ENCODE data around the gene ANAPC7.

Gene ANAPC7

DNA sequence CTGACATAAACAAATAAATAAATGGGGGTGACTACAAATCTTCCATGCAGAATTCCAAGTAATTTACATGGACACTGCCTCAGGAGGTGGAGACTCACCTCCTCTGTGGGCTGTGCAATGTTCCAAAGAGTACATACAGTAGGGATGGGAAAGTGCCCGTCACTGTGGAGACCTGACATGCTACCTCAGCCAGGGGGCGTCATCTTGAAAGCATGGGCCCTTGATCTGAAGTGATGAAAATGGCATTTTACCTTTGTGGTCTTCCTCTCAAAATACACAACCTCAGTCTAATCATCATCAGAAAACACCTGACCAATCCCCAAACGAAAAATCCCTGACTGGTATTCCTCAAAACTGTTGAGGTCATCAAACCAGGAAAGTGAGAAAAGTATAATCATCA is 48.4 kb downstream of the ANAPC7 start:
- TF ChIP-seq FOXM1 (IDR thresholded peaks at IDR 0.05; ENCODE audit: borderline replicate concordance) (no peak), BHLHE40 (IDR thresholded peaks at IDR 0.05; ENCODE audit: borderline replicate concordance) (no peak), CTBP1 (IDR thresholded peaks at IDR 0.05; ENCODE audit: borderline replicate concordance) (no peak), L3MBTL2 (conservative IDR thresholded peaks at IDR 0.05) (no peak), NFRKB (IDR thresholded peaks at IDR 0.05) (no peak), SP1 (IDR thresholded peaks at IDR 0.05) (no peak), SUZ12 (IDR thresholded peaks at IDR 0.05) (no peak), ZNF384 (IDR thresholded peaks at IDR 0.05) (no peak), LEF1 (IDR thresholded peaks at IDR 0.05; ENCODE audit: borderline replicate concordance) (no peak), FOXA1 (IDR thresholded peaks at IDR 0.05) (no peak), FOXK2 (IDR thresholded peaks at IDR 0.05) (no peak), ARNT (IDR thresholded peaks at IDR 0.05) (no peak), ELF4 (IDR thresholded peaks at IDR 0.05) (no peak), TARDBP (IDR thresholded peaks at IDR 0.05) (no peak), HDGF (IDR thresholded peaks at IDR 0.05; ENCODE audit: borderline replicate concordance) (no peak)
- TF ChIP-seq, protein P1, sequence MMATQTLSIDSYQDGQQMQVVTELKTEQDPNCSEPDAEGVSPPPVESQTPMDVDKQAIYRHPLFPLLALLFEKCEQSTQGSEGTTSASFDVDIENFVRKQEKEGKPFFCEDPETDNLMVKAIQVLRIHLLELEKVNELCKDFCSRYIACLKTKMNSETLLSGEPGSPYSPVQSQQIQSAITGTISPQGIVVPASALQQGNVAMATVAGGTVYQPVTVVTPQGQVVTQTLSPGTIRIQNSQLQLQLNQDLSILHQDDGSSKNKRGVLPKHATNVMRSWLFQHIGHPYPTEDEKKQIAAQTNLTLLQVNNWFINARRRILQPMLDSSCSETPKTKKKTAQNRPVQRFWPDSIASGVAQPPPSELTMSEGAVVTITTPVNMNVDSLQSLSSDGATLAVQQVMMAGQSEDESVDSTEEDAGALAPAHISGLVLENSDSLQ (IDR thresholded peaks at IDR 0.05): no peak
- CTCF ChIA-PET: no interaction called here
- DNase-seq (ENCODE audit: extremely low spot score): peak; percentile 62
- POLR2A ChIA-PET: no interaction called here

DNA sequence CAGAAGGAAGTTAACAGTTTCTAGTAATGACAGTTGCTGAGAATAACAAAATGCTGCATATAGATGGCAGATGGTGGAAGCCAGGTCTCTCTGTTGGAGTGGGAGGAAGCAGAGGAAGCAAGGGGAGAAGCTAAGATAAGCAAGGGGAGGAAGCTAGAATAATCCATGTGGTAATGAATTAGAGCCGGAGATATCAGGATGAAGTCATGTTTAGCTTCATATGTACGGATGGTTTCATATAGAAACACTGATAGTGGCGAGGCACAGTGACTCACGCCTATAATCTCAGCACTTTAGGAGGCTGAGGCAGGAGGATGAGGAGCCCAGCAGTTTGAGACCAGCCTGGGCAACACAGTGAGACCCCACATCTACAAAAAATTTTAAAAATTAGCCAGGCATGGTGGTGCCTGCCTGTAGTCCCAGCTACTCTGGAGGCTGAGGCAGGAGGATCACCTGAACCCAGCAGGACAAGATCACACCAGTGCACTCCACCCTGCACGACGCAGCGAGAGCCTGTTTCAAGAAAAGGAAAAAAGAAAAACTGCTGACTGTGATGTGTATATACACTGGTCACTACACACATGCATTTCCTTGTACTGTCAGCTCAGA is 49.2 kb downstream of the ANAPC7 start:
- ChIA-PET CTCF (interaction anchor here (1.5 kb wide), 1 partner anchor 77 kb away, joined by 9 read pairs; no protein-coding TSS in a partner anchor), POLR2A (no interaction called here)
- no peak for TF ChIP-seq FOXM1 (IDR thresholded peaks at IDR 0.05; ENCODE audit: borderline replicate concordance)
- no peak for TF ChIP-seq BHLHE40 (IDR thresholded peaks at IDR 0.05; ENCODE audit: borderline replicate concordance)
- no peak for TF ChIP-seq ZNF384 (IDR thresholded peaks at IDR 0.05)
- no peak for TF ChIP-seq LEF1 (IDR thresholded peaks at IDR 0.05; ENCODE audit: borderline replicate concordance)
- TF ChIP-seq NFRKB (IDR thresholded peaks at IDR 0.05): no peak
- TF ChIP-seq, protein P1 (IDR thresholded peaks at IDR 0.05): no peak
- TF ChIP-seq L3MBTL2 (conservative IDR thresholded peaks at IDR 0.05): no peak
- TF ChIP-seq FOXA1 (IDR thresholded peaks at IDR 0.05): no peak
- TF ChIP-seq FOXK2 (IDR thresholded peaks at IDR 0.05): no peak
- no peak for TF ChIP-seq SUZ12 (IDR thresholded peaks at IDR 0.05)
- TF ChIP-seq TARDBP (IDR thresholded peaks at IDR 0.05): no peak
- TF ChIP-seq HDGF (IDR thresholded peaks at IDR 0.05; ENCODE audit: borderline replicate concordance): no peak
- TF ChIP-seq ELF4 (IDR thresholded peaks at IDR 0.05): no peak
- no peak for TF ChIP-seq CTBP1 (IDR thresholded peaks at IDR 0.05; ENCODE audit: borderline replicate concordance)
- DNase-seq (ENCODE audit: extremely low spot score): no peak

DNA sequence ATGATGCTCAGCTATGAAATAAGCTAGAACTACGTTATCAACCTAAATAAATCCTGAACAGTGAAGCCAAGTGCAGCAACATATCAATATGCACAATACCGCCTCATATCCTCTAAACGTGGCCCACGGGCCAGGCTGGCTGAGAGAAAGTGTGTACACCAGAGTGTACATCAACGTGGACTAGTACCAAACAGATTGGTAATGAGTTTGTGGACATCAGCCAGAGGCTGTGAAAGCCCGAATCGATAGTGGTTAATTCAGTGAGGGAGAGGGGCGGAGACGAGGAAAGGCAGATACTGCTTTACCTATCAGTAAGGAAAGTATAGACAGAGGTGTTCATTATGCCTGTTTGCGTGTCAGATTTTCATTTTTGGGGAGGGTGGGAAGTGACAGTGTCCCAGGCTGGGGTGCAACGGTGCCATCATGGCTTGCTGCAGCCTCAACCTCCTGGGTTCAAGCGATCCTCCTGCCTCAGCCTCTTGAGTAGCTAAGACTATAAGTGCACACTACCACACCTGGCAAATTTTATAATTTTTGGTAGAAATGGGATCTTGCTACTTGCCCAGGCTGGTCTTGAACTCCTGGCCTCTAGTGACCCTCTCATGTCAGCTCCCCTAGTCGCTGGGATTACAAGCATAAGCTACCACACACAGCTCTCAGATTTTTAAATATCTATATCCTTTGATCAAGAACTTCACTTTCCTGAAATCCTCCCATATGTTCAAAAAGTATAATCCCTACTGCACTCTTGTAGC is 50.1 kb downstream of the ANAPC7 start:
- POLR2A ChIA-PET: no interaction called here

DNA sequence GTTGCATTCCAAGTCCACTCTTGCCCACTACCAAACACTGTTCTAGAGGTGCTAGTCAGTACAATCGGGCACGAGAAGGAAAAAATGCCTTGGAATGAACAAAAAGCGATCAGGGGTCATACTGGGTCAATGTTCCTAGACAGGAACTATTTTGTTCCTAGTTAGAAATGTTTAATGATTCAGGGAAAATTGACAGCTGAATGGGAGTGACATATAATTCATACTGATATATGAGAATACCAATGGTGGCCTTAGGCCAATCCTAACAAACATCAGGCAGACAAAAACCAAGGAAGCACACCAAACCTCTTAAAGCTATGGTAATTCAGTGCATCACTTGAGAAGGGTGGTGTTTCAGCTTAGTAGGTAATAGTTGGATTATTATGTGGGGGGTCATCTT is 51.1 kb downstream of the ANAPC7 start:
- CTCF ChIA-PET: interaction anchor here (1.0 to 1.2 kb wide), 2 partner anchors 79 to 116 kb away, joined by 3 read pairs; partner anchors contain the start of gene FAM216A
- no peak for DNase-seq (ENCODE audit: extremely low spot score)
- POLR2A ChIA-PET: no interaction called here
- TF ChIP-seq SUZ12 (IDR thresholded peaks at IDR 0.05) (no peak), FOXK2 (IDR thresholded peaks at IDR 0.05) (no peak), ARNT (IDR thresholded peaks at IDR 0.05) (no peak), HDGF (IDR thresholded peaks at IDR 0.05; ENCODE audit: borderline replicate concordance) (no peak), NFRKB (IDR thresholded peaks at IDR 0.05) (no peak), CTBP1 (IDR thresholded peaks at IDR 0.05; ENCODE audit: borderline replicate concordance) (no peak), FOXM1 (IDR thresholded peaks at IDR 0.05; ENCODE audit: borderline replicate concordance) (no peak), ZNF384 (IDR thresholded peaks at IDR 0.05) (no peak), LEF1 (IDR thresholded peaks at IDR 0.05; ENCODE audit: borderline replicate concordance) (no peak), FOXA1 (IDR thresholded peaks at IDR 0.05) (no peak), ELF4 (IDR thresholded peaks at IDR 0.05) (no peak), TARDBP (IDR thresholded peaks at IDR 0.05) (no peak), SP1 (IDR thresholded peaks at IDR 0.05) (no peak), BHLHE40 (IDR thresholded peaks at IDR 0.05; ENCODE audit: borderline replicate concordance) (no peak)
- TF ChIP-seq, protein P1 (IDR thresholded peaks at IDR 0.05): no peak

More for the DNA sequence above, 50.1 kb downstream of the ANAPC7 start:
- no peak for TF ChIP-seq SP1 (IDR thresholded peaks at IDR 0.05)
- TF ChIP-seq LEF1 (IDR thresholded peaks at IDR 0.05; ENCODE audit: borderline replicate concordance): no peak
- TF ChIP-seq FOXM1 (IDR thresholded peaks at IDR 0.05; ENCODE audit: borderline replicate concordance): no peak
- no peak for TF ChIP-seq ELF4 (IDR thresholded peaks at IDR 0.05)
- TF ChIP-seq ARNT (IDR thresholded peaks at IDR 0.05): no peak
- TF ChIP-seq L3MBTL2 (conservative IDR thresholded peaks at IDR 0.05): no peak
- no peak for TF ChIP-seq BHLHE40 (IDR thresholded peaks at IDR 0.05; ENCODE audit: borderline replicate concordance)
- TF ChIP-seq, protein P1 (IDR thresholded peaks at IDR 0.05): no peak
- no peak for TF ChIP-seq ZNF384 (IDR thresholded peaks at IDR 0.05)
- TF ChIP-seq FOXK2 (IDR thresholded peaks at IDR 0.05): no peak
- TF ChIP-seq TARDBP (IDR thresholded peaks at IDR 0.05): no peak
- TF ChIP-seq SUZ12 (IDR thresholded peaks at IDR 0.05): no peak
- no peak for TF ChIP-seq NFRKB (IDR thresholded peaks at IDR 0.05)
- TF ChIP-seq CTBP1 (IDR thresholded peaks at IDR 0.05; ENCODE audit: borderline replicate concordance): no peak
- no peak for TF ChIP-seq FOXA1 (IDR thresholded peaks at IDR 0.05)
- CTCF ChIA-PET: interaction anchor here (1.0 to 1.5 kb wide), 3 partner anchors 78 to 115 kb away, joined by 3 to 9 read pairs (median 3); partner anchors contain the start of gene FAM216A
- DNase-seq (ENCODE audit: extremely low spot score): no peak

All from HEK293T (cell line).